IMR-90 (cell line): ENCODE measurements around the gene SRPK1. TPM values are rescaled to one million over a fixed set of nuclear protein-coding genes. Genes with fewer than 3 reads are reported as not detected.

Source experiments
- ATAC-seq: fragments of 200-7000 bp; cut with Tn5 transposase; 2 replicates; pipeline ENCODE4 v1.9.1; 2020; ENCODE audit warnings: low read depth, mild to moderate bottlenecking, moderate library complexity
- BruUV-seq: library from RNA; stranded (reverse); fragments of 400-500 nt; replicated peaks from 2 replicates; lab custom pipeline; 2021; lab: Mats Ljungman, UMichigan
- CTCF ChIA-PET: fragments of 300-600 bp; formaldehyde crosslinking; extraction: SDS; loops from one replicate; lab custom pipeline; 2021; ENCODE audit warnings: antibody characterized with exemption; lab: Yijun Ruan, JAX
- POLR2A ChIA-PET: fragments of 300-600 bp; sonication (Branson Sonifier 250); formaldehyde crosslinking; loops from one replicate; lab custom pipeline; 2022; ENCODE audit warnings: antibody characterized with exemption; ENCODE audit not compliant: unreplicated experiment; lab: Charles Lee
- DNase-seq: peaks from one replicate; pipeline ENCODE4 v3.0.0; 2013
- H2AFZ ChIP-seq: replicated peaks from 2 replicates; pipeline ENCODE3; 2013; ENCODE audit warnings: low read length, mild to moderate bottlenecking; ENCODE audit not compliant: poor library complexity
- H2AK5ac ChIP-seq: 2 replicates; pipeline ENCODE4 v1.6.1; 2013; ENCODE audit warnings: low read depth, low read length, inconsistent platforms
- H2AK9ac ChIP-seq: replicated peaks from 2 replicates; pipeline ENCODE3; 2013; ENCODE audit warnings: mild to moderate bottlenecking, low read depth, low read length, moderate library complexity; ENCODE audit not compliant: poor library complexity
- H2BK120ac ChIP-seq: 2 replicates; pipeline ENCODE4 v1.6.1; 2013; ENCODE audit warnings: low read depth, low read length, inconsistent platforms
- H2BK15ac ChIP-seq: 3 replicates; pipeline ENCODE4 v1.6.1; 2013; ENCODE audit warnings: low read depth, low read length, inconsistent platforms
- H2BK20ac ChIP-seq: 2 replicates; pipeline ENCODE4 v1.6.1; 2013; ENCODE audit warnings: low read depth, mild to moderate bottlenecking, inconsistent platforms, low read length, moderate library complexity
- H2BK5ac ChIP-seq: 2 replicates; pipeline ENCODE4 v1.6.1; 2013; ENCODE audit warnings: mild to moderate bottlenecking, low read depth, low read length, inconsistent platforms; ENCODE audit not compliant: poor library complexity, severe bottlenecking
- H3K14ac ChIP-seq: replicated peaks from 2 replicates; pipeline ENCODE4 v1.6.1; 2013; ENCODE audit warnings: low read depth, low read length, inconsistent platforms
- H3K18ac ChIP-seq: 2 replicates; pipeline ENCODE4 v1.6.1; 2013; ENCODE audit warnings: low read depth, low read length, control low read depth
- H3K23ac ChIP-seq: 2 replicates; pipeline ENCODE4 v1.6.1; 2013; ENCODE audit warnings: low read depth, low read length, inconsistent platforms
- H3K27ac ChIP-seq: 2 replicates; pipeline ENCODE4 v1.5.1; 2013; ENCODE audit warnings: mild to moderate bottlenecking, control low read depth, low read length; ENCODE audit not compliant: insufficient read depth
- H3K27me3 ChIP-seq: 2 replicates; pipeline ENCODE4 v1.6.1; 2013; ENCODE audit warnings: low read length; ENCODE audit not compliant: control insufficient read depth, insufficient read depth
- H3K36me3 ChIP-seq: 2 replicates; pipeline ENCODE4 v1.6.1; 2013; ENCODE audit warnings: low read length, mixed read lengths; ENCODE audit not compliant: control insufficient read depth, insufficient read depth
- H3K4ac ChIP-seq: 2 replicates; pipeline ENCODE4 v1.6.1; 2013; ENCODE audit warnings: low read depth, low read length, inconsistent platforms
- H3K4me1 ChIP-seq: 2 replicates; pipeline ENCODE4 v1.6.1; 2013; ENCODE audit warnings: low read length, mixed read lengths; ENCODE audit not compliant: control insufficient read depth, insufficient read depth
- H3K4me2 ChIP-seq: 2 replicates; pipeline ENCODE4 v1.6.1; 2013; ENCODE audit warnings: low read depth, mild to moderate bottlenecking, control low read depth, low read length, moderate library complexity
- H3K4me3 ChIP-seq: 2 replicates; pipeline ENCODE4 v1.5.1; 2013; ENCODE audit warnings: low read depth, mild to moderate bottlenecking, control low read depth, low read length, moderate library complexity; ENCODE audit not compliant: insufficient read depth
- H3K56ac ChIP-seq: 2 replicates; pipeline ENCODE4 v1.6.1; 2013; ENCODE audit warnings: low read length, inconsistent platforms; ENCODE audit not compliant: insufficient read depth; ENCODE audit errors: extremely low read depth
- H3K79me1 ChIP-seq, 2 experiments: 2 replicates each; pipeline ENCODE4 v1.6.1; 2013; ENCODE audit warnings: low read length in 2 of 2, inconsistent platforms in 1 of 2, low read depth in 1 of 2
- H3K9ac ChIP-seq: 2 replicates; pipeline ENCODE4 v1.6.1; 2013; ENCODE audit warnings: low read depth, low read length, control low read depth
- H3K9me1 ChIP-seq: 2 replicates; pipeline ENCODE4 v1.6.1; 2013; ENCODE audit warnings: low read length, inconsistent platforms; ENCODE audit not compliant: insufficient read depth
- H3K9me3 ChIP-seq: 2 replicates; pipeline ENCODE4 v1.6.1; 2013; ENCODE audit warnings: low read length; ENCODE audit not compliant: control insufficient read depth, insufficient read depth
- H4K20me1 ChIP-seq: 2 replicates; pipeline ENCODE4 v1.6.1; 2013; ENCODE audit warnings: low read length, inconsistent platforms; ENCODE audit not compliant: insufficient read depth
- H4K5ac ChIP-seq: 2 replicates; pipeline ENCODE4 v1.6.1; 2013; ENCODE audit warnings: mild to moderate bottlenecking, low read depth, low read length, control low read depth
- H4K8ac ChIP-seq, 2 experiments: 2 replicates each; pipeline ENCODE4 v1.6.1; 2013; ENCODE audit warnings: low read depth in 2 of 2, low read length in 2 of 2, control low read depth in 1 of 2, inconsistent platforms in 1 of 2
- H4K91ac ChIP-seq: 2 replicates; pipeline ENCODE4 v1.6.1; 2013; ENCODE audit warnings: low read depth, low read length, inconsistent platforms; ENCODE audit not compliant: insufficient read depth
- BHLHE40 ChIP-seq: fragments of 150-350 bp; IDR thresholded peaks from 2 replicates; pipeline ENCODE4 v1.6.1; 2016; ENCODE audit warnings: mild to moderate bottlenecking, low read depth, low read length
- CHD1 ChIP-seq: IDR thresholded peaks from 2 replicates; pipeline ENCODE4 v1.6.1; 2012; ENCODE audit warnings: low read depth, low read length, improper control_type of control experiment
- CTCF ChIP-seq: conservative IDR thresholded peaks from 2 replicates; pipeline ENCODE4 v1.5.1; 2012; ENCODE audit warnings: mild to moderate bottlenecking, low read depth, low read length, improper control_type of control experiment
- FOS ChIP-seq: fragments of 150-350 bp; IDR thresholded peaks from 2 replicates; pipeline ENCODE4 v1.6.1; 2016; ENCODE audit warnings: low read depth, low read length
- MAFK ChIP-seq: IDR thresholded peaks from 2 replicates; pipeline ENCODE4 v1.6.1; 2012; ENCODE audit warnings: low read depth, low read length, improper control_type of control experiment
- MAZ ChIP-seq: IDR thresholded peaks from 2 replicates; pipeline ENCODE4 v1.6.1; 2012; ENCODE audit warnings: low read depth, mild to moderate bottlenecking, low read length, improper control_type of control experiment, moderate library complexity, borderline replicate concordance
- NFE2L2 ChIP-seq: fragments of 150-350 bp; IDR thresholded peaks from 2 replicates; pipeline ENCODE4 v1.6.1; 2016; ENCODE audit warnings: low read depth, mild to moderate bottlenecking, low read length
- POLR2A ChIP-seq: IDR thresholded peaks from 2 replicates; pipeline ENCODE4 v1.6.1; 2012; ENCODE audit warnings: mild to moderate bottlenecking, low read depth, low read length
- RAD21 ChIP-seq: IDR thresholded peaks from 2 replicates; pipeline ENCODE4 v1.6.1; 2012; ENCODE audit warnings: low read length, improper control_type of control experiment
- RCOR1 ChIP-seq: IDR thresholded peaks from 2 replicates; pipeline ENCODE4 v1.6.1; 2012; ENCODE audit warnings: mild to moderate bottlenecking, low read length, improper control_type of control experiment; ENCODE audit not compliant: insufficient replicate concordance
- SMC3 ChIP-seq: fragments of 150-350 bp; IDR thresholded peaks from 2 replicates; pipeline ENCODE4 v1.6.1; 2016; ENCODE audit warnings: low read depth, mild to moderate bottlenecking, antibody characterized with exemption, low read length, moderate library complexity
- dilution Hi-C: fragments of 300-500 bp; cut with HindIII; formaldehyde crosslinking; loops from one replicate; pipeline ENCODE4 v1.14.3; 2018; ENCODE audit warnings: low sequenced_read_pairs; ENCODE audit not compliant: unreplicated experiment
- in situ Hi-C: fragments of 300-500 bp; cut with MboI; formaldehyde crosslinking; loops from 3 replicates; pipeline ENCODE4 v1.14.3; 2019; ENCODE audit warnings: low sequenced_read_pairs, inconsistent platforms, mixed read lengths
- intact Hi-C: fragments of 100-400 bp; cut with micrococcal nuclease; formaldehyde crosslinking; loops from 2 replicates; pipeline ENCODE4 v1.10.0; 2022
- polyA plus RNA-seq, 3 experiments: library from polyadenylated mRNA; depleted of rRNA; stranded (reverse); fragments of >200 nt; gene quantifications; 2 replicates each; pipeline ENCODE4 v1.2.3, GENCODE V29; 2012; ENCODE audit warnings: low replicate concordance in 1 of 3
- total RNA-seq: library from RNA; depleted of rRNA; stranded (reverse); fragments of >200 nt; gene quantifications from 2 replicates; pipeline ENCODE4 v1.2.3, GENCODE V29; 2012
- TF ChIP-seq, protein P1 (sequence below): fragments of 150-350 bp; IDR thresholded peaks from 2 replicates; pipeline ENCODE4 v1.6.1; 2017; ENCODE audit warnings: mild to moderate bottlenecking, antibody characterized with exemption, low read length, low read depth

The SRPK1 gene
- total and polyA plus RNA-seq, 2 of the 4 experiments (the other 2 are of a cell fraction) = 22.5 to 44.6 TPM

DNA sequence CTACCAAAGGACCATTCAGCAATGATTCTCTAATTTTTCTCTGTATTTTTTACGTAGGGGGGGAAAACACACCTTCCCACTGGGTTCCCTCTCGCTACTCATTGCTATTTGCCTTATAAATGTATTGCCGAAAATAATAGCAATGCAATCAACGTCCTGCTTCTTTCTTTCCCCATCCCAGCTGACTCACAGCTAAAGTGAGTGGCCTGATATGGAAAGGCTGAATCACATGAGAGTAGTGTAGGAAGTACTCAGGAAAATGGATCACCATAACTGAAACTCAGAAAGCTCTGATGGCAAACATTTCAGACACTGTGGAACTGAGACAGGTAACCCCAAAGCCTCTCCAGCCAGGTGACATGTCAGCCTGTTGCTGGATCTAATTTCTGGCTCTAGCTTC lies 49.3 kb upstream of the SRPK1 start (continued):
- peak; percentile 49; the same call in 1 of the 2 replicates for TF ChIP-seq FOS
- TF ChIP-seq MAFK = no peak
- no peak for TF ChIP-seq CHD1
- TF ChIP-seq CTCF = no peak

DNA sequence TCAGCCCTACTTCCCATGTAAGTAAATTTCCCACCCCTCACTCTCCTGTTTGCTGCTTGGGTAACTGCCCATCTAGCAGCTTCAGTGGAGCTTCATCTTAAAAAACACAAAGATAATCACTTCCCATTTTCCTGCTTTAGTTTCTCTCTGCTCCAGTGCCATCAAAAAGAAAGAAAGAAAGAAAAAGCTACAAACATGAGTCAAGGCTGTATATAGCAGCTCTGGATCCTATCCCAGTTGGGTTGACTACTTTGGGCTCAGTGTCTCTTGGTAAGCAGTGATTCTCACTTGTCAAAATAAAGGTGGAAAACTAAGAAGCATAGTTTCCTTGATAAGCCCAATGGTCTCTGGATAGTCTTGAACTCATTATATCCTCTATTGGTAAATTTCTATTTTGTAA lies 48.7 kb upstream of the SRPK1 start:
- Histone ChIP-seq H3K4me3 (no peak overlapping the region), H3K9me1 (no peaks in the 10 kb centered on the region; the same call in 1 of the 2 replicates), H3K79me1 (no peaks in the 10 kb centered on the region), H2AK9ac (no peak overlapping the region), H3K36me3 (no peaks in the 10 kb centered on the region), H2BK120ac (no peak overlapping the region), H3K23ac (no peak overlapping the region), H4K5ac (no peak overlapping the region), H3K56ac (no peak overlapping the region), H2AFZ (no peak overlapping the region), H3K27ac (no peak overlapping the region), H3K18ac (no peak overlapping the region), H2AK5ac (no peak overlapping the region), H3K27me3 (no peaks in the 10 kb centered on the region; the same call in 1 of the 2 replicates), H2BK20ac (no peak overlapping the region), H2BK5ac (no peak overlapping the region), H4K20me1 (no peaks in the 10 kb centered on the region), H4K91ac (no peak overlapping the region), H3K14ac (no peak overlapping the region), H3K9me3 (no peaks in the 10 kb centered on the region), H2BK15ac (no peak overlapping the region), H4K8ac (no peak overlapping the region), H3K4ac (no peak overlapping the region), H3K4me1 (no peaks in the 10 kb centered on the region), H3K9ac (no peak overlapping the region), H3K4me2 (no peak overlapping the region)
- CTCF ChIA-PET = no interaction called here
- in situ Hi-C loops = loop anchor here (25.0 kb wide), 1 partner anchor 432 kb away; no protein-coding TSS in a partner anchor
- ATAC-seq (no peak), DNase-seq (peak; percentile 48)
- intact Hi-C loops = no loop called here
- no TSS peak for BruUV-seq
- dilution Hi-C loops = no loop called here
- POLR2A ChIA-PET = interaction anchor here (0.8 kb wide), 1 partner anchor 10 kb away, joined by 3 read pairs; no protein-coding TSS in a partner anchor
- TF ChIP-seq MAFK = no peak
- TF ChIP-seq BHLHE40 = no peak
- no peak for TF ChIP-seq CHD1
- no peak for TF ChIP-seq CTCF
- TF ChIP-seq, protein P1, sequence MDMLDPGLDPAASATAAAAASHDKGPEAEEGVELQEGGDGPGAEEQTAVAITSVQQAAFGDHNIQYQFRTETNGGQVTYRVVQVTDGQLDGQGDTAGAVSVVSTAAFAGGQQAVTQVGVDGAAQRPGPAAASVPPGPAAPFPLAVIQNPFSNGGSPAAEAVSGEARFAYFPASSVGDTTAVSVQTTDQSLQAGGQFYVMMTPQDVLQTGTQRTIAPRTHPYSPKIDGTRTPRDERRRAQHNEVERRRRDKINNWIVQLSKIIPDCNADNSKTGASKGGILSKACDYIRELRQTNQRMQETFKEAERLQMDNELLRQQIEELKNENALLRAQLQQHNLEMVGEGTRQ = no peak
- no peak for TF ChIP-seq NFE2L2
- no peak for TF ChIP-seq SMC3
- TF ChIP-seq FOS = no peak
- TF ChIP-seq RCOR1 = no peak
- TF ChIP-seq MAZ = no peak
- TF ChIP-seq RAD21 = no peak
- no peak for TF ChIP-seq POLR2A
